ENCODE measurements around the gene CUBN.

- TF ChIP-seq CTCF (conservative IDR thresholded peaks at IDR 0.05) (no peak), ZFX (IDR thresholded peaks at IDR 0.05) (no peak)
These were observed 310.2 kb downstream of the CUBN start for GRCh38 chr10:16819436-16819835.
